Hematopoietic multipotent progenitor cell treated with erythropoietin and hydrocortisone succinate and interleukin-3 and kit ligand, for 17 days (in vitro differentiated cells): ENCODE results near the gene C10orf67.
"Not testable (repeated sequence)": the region's sequence is repeated elsewhere in the genome, so short reads cannot be mapped to it uniquely, and the experiment has no call there.

ENCODE experiments used
- DNase-seq: peaks from one replicate; pipeline ENCODE4 v3.0.0-alpha.2; 2015; ENCODE audit warnings: low spot score

The C10orf67 gene

DNA sequence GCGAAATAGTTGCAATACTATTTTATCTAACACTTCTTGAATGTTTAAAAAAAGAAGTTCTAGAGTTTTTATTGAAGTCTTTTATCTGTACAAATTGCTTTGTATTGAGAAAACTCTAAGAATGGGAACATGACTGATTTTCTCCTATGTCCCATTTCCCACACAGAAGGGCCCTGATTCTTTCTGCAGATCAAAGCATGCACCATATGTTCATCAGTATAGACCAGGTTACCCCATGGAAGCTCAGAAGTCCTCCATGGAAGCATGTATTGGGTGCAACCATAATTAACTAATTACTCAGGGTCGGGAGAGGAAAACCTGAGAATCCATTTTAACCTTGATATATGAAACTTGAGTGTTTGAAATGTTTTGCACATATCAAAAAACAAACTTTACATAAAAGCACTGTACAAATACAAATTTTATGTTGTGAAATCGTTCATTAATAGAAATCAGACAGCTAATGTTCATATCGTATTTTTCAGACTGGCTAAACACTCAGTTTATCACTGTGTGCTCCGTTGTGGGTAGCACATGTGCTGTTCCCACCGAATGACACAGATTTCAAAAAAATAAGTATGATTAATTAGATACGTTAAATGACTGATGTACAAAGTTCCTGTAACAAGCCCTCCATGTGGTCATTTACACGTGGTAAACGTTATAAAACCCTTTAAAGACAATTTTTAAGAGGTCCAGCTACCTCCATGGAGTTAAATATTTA is 81.0 kb downstream of the C10orf67 start:
- DNase-seq: no peak

DNA sequence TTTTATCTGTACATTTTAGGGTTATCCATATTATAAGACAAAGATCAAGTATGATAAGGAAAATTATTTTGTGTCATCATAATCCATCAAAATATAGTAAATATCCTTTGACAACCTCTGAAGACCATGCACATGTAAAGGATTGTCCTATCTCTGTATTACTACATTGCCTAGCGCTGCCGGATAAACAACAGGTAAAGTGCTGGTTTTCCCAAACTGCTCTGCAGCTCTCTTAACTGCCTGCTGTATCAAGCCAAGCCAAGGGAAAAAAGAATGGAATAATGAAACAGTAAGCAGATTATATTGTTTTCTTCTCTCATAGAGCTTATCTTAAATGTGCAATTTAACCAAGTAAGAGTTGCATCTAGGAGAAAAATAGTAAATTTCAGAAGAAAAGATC is 81.7 kb downstream of the C10orf67 start:
- DNase-seq: no peak

DNA sequence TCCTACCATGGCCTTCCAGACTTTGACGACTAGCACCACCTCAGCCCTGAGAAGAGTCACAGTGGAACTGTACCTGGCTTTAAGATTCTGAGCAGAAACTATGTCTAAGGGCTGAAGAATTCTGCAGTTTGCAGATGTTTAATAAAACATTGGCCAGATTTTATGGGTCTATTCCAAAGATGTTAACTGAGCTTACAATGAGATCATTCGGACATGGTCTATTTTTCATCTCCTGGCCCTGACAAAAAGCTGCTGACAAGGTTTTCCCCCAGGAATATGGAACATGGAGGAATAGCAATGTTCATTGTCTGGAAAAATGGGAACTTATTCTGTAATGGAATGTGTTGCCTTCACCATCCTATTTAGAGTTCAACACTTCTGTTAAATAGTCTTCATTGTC is 86.1 kb downstream of the C10orf67 start:
- DNase-seq: no peak

DNA sequence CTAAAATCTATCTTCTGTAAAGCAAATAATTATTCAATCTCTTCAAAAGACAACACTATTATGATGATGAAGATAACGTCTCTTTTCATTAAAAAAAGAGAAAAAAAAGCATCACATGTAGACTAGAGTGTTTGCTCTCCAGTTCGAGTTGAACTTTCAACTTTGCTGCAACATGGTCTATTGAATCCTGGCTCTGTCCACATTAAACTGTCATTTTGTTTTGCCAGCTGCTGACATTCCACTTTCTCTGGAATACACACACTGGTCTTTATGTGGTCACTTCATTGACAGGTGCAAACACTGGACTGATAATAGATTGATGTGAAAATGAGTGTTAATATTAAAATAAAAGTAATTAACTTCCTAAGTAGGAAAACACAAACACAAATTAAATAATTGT is 90.8 kb downstream of the C10orf67 start:
- no peak for DNase-seq

DNA sequence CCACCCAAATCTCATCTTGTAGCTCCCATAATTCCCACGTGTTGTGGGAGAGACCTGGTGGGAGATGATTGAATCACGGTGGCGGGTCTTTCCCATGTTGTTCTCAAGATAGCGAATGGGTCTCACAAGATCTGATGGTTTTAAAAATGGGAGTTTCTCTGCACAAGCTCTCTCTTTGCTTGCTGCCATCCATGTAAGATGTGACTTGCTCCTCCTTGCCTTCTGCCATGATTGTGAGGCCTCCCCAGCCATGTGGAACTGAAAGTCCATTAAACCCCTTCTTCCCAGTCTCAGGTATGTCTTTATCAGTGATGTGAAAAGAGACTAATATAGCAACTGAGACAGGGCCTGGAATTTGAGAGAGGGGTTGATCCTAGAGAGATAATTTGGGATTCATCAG is 91.7 kb downstream of the C10orf67 start:
- not testable (repeated sequence) for DNase-seq

DNA sequence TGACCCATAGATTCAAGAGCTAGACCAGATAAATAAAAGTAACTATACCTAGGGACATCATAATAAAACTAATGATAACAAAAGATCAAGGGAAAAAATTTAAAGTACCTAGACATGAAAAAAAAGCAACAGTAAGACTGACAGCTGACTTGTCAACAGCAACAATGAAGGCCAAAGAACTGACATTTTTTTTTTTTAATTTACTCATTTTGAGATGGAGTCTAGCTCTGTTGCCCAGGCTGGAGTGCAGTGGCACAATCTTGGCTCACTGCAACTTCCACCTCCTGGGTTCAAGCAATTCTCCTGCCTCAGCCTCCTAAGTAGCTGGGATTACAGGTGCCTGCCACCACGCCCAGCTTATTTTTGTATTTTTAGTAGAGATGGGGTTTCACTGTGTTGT is 102.8 kb downstream of the C10orf67 start:
- DNase-seq: not testable (repeated sequence)

DNA sequence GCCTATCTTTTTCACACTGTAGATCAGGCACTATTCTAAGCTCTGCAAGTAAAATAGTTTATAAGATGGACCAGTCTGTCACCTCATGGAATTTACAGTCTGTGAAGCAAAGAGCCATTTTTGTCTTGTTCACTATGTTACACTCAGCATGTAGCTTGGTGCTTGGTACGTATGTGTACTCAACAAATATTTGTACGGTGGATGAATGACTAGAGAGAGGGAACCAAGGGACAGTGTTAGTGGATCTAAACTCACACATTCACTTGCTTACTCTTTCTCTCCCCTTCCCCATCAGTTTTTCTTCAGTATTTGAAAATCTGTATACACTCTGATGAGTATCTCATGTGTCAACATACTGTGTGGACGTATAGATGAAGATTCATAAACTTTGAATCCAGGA is 106.6 kb downstream of the C10orf67 start:
- no peak for DNase-seq

DNA sequence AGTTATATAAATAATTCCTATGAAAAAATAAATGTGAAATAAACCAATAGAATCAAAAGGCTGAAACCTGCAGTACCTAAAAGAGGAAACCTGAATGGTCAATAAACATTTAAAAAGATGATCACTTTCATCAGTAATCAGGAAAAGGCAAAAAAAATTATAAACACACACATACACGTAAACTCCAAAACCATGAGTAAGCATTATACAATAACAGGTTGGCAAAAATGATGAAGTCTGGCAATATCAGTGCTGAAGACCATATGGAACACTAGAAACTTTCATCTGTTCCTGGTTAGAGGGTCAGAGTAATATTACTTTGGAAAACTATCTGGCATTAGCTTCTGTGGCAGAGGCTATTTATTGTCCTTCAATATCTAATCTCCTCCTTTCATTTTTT is 114.0 kb downstream of the C10orf67 start:
- no peak for DNase-seq

DNA sequence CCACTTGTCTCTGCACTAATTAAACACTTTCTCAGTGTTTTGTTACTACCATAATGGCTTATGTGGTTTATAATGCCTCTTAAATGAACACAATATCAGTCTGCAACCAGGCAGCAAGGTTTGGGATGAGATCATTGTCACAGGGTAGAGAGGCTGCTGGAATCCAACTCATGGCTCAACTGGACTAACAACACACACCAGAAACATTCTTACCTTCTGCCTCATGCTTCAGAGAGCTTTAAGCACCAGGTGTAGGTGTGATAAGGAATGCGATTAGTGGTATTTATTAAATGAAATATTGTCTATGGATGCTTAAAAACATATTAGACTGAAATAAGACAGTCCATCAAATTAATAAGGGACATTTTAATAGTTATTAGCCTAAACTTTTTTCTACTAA is 127.1 kb downstream of the C10orf67 start:
- DNase-seq: no peak

DNA sequence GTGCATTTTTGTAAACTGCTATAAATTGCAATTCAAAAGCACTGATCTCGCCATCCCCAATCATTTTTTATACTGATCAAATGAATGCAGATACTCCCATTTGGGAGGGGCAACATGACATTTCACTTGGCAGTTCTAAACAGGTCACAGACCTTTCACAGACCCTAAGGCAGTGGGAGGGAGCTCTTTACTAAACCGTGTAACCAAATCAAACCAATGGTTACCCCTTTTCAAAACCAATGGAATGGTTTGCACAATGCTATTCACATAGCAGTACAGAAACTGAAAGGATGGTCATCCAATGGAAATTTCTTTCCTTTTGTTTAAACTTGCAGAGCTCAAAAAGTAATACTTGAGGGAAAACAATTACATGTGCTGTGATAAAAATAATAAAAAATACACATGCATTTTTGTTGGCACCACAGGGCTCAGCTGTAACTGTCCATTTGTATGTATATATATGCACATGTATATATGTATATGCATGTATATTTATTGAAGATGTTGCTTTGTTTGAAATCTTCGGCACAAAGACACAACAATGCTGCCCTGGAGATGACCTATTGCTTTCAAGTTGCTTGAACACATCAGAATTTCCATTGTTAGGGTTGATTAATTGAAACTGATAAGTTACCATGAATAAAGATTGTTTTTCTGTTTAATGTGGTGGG is 138.5 kb downstream of the C10orf67 start:
- DNase-seq: no peak

DNA sequence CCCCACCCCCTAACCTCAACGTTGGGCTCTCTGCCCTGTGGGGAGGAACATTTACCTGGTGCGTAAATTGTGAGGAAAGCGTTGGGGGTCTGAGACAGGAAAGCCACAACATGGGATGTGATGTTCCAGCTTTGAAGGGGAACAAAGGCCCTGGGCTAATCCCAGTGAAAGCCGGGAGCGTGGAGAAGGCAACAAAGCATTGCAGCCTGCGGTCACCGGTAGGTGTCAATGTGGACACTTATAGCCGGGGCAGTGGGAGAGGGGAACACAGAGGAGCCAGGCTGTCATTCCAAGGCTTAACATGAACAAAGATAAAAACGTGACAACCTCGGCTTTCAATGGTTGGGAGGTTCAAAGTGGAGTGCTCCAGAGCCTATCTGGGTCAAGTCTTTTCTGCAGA is 139.8 kb downstream of the C10orf67 start:
- no peak for DNase-seq

DNA sequence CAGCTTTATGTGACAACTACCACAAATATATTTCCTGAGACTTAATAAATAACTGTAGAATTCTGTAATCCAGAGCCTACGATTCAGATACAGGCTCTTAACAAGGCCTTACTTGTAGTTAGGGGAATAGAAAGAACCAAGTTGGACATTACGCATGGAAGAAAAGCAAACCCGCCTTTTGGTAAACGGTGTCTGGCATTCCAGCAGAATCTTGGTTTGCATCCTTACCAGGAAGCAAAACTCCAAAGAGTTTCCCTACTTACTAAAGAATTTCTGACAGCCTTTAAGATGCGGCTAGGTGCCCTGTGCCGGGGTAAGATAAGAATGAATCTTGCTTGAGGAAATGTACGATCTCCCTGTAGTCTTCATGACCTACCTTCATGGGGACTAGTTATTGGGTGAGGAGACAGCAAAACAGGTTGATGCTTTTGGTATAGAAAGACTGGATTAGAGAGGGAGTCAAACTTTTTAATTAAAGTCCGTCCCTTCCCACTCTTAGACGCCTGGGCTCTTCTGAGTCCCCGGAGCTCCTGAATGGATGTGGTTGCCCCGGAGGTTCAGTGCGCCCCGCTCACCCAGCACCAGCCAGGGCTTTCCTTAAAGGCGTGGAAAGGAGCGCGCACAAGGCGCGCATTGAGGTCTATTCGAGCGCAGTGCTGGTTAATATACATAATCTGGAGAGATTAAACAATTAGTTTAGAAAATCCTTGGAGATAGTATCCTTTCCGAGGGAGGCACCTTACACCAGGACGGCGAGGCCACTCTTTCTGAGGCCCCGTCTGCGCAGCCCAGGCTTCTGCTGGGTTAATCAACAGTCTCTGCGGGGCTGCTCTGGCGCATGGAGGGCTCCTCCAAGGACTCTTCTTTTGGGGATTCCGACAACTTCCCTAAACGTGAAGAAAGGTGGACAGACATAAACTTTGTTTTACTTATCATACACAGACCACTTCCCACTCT is 140.9 kb downstream of the C10orf67 start:
- DNase-seq: no peak

DNA sequence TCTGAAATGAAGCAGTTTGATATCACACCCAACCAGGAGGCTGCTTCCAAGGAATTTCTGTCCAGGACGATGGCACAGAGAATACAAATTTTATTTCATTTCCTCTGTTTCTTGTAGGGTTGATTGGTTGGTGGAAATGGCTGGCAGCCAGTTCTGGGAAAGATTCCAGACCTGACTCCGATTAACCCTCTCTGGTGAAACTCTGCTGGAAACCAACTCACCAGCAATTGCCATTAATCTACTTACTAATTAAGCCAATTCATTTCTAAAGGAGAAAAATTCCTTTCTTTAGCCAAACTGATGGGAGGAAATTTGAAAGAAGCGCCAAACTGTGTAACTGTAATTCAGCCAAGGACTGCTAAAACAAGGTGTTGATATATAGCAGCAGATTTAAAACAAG is 141.8 kb downstream of the C10orf67 start:
- no peak for DNase-seq

DNA sequence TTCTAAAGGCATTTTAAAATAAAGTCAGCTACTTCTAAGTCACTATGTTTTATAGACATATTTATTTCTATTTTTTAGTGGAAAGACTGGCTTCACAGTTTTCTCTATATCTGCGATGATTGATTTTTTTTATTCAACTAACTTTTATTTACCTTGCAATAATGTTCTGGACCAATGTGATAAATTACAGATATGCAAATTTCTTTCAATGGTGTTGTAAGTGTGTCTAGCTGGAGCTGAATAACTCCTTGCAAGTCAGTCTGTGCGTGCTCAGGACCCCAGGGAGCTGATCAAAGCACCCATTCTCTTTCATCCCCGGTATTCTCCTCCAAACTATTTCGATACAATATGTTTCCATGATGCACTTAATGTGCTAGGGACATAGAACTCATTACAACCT is 142.8 kb downstream of the C10orf67 start:
- DNase-seq: no peak

DNA sequence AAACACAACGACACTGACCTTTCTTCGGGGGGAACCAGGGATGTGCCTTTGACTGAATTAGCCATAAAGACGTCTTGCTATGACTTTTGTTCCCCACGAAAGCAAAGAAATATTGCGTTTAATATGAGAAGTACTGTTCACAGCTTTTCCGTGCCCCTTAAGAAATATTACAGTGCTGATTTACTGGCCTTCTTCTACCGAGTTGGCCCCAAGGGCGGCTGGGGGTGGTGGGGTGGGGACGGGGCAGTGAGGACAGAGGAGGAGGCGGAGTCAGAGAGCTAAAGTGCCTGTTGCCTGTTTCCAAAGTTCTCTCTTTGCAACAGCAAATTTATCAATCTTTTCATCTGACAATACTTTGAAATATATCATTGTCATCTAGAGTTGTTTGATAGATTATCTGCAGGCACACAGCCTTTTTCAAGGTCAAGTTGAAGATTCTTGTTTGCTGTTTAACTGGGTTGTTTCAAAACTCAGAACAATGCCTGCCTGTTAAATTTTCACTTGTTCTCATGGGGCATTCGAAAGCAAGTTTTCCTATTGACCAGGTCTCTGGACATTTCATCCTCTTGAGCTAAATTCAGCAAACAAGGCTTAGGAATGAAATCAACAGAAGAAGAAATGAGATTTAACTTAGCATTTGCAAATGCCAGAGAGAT is 143.5 kb downstream of the C10orf67 start:
- DNase-seq: no peak

DNA sequence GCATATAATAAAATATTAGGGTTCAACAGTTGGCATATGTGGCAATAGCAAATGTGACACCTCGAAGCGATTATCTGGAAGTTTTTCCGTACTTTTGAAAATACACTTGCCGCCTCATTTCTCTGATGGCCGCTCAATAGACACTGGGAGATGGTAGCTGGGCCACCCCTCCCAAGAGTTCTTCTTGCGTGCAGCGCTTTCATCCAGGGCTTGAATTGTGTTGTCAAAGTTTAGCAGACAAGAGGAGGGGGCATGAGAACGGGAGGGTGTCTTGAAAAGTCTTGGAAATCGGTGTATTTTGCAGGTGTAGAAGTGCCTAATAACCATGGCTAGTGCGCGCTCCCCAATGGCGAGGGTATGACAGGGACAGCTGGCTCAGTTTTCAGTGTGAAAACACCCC is 144.0 kb downstream of the C10orf67 start:
- DNase-seq: no peak

DNA sequence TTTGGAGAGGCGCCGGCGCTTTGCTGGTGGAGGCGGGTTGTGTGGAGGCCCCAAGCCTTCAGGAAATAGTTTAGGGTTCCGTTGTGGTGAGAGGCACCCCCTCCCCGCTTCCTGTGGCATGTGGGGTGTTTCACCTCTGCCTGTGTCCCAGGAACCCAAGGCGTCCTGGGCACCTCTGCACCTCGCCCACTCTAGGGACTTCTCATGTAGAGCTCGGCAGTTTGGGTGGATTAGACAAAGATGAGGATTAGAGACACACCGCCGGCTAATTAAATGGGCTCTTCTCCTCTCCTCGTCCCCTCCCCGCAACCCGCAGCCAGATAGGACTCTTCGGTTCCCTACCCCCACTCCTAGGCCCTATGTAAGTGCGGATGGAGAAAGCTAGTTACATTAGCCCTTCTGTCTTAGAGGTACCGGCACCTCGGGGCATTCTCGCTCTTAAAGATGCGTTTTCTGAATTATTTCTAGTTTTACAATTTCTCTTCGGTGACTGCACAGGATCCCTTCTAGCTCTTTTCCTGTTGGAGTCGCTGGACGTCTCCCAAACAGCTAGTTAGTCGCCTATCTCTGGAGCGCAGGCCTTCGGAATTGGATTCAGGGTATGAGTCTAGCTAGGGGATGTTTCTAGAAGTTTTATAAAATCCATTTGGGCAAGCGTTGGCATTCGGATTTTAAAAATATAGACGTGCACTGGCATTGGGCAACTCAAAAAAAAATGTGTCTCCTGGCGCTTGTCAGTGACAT is 144.7 kb downstream of the C10orf67 start:
- no peak for DNase-seq

DNA sequence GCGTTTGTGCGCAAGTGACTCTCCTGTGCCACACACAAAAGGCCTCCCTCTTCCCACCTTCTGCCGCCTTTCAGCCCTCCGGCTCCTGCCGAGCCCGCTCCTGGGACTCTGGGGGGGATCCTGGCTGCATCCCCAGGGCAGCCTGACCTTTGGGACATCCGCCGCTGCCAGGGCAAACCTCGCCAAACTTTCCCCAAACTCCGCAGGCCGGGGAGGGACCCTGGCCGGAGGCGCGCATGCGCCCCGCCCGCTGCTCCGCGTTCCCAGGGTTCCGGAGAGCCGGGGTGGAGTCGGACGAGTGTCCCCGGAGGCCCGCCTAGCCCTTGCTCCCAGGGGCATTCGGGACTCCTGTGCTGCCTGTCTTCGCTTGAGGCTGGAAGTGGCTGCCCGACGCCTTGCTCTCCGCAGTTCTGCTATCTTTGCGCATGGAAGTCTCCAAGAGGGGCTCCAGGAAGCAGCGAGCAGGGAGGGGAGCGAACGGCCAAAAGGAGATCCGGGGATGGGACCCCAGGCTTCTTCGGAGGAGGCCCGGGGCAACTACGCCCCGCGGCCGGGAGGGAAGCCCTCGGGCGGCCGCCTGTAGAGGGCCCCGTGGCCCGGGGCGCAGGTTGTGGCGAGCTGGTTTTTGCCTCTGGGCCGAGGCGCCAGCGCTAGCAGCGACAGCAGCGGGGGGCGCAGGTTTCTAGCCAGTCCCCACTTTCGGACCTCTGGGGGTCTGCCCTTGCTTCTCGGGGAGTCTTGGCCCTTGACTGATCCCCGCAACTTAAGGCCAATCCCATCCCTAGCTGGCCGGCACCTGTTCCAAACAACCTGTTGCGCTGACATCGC is 145.4 kb downstream of the C10orf67 start:
- DNase-seq: no peak

DNA sequence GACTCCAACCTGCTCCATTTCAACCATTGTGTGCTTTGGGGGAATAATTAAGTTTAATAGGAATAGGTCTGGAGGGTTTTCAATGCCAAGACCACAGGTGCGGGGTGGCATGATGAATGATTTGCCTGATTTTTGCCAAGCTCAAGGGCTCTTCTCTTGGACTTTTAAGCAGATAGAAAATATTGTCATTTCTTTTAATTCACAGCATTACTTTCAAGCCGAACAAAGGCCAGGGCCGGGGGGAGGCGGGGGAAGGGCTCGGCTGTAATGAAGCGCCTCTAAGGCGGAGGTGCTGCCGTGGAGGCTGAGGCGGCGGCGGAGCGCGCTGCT is 146.0 kb downstream of the C10orf67 start:
- DNase-seq: no peak

DNA sequence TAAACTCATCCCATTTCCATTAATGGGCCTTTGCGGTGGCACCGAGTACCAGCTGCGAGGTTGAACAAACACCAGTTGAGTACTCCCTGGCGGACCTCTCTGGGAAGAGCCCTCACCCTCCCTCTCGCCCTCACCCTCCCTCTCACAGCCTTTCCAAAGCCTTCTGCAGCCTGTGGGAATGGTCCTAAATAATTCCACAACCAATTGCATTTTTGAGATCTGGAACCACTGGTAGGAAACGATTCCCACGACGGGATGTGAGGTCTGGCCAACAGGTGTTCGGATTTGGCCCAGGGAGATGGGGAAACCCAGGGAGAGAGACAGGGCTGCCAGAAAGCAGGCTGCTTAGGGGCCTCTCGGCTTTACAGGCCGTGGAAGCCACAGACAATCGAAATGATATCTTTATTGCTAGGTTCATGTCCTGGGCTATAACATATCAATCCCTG is 147.2 kb downstream of the C10orf67 start:
- no peak for DNase-seq

DNA sequence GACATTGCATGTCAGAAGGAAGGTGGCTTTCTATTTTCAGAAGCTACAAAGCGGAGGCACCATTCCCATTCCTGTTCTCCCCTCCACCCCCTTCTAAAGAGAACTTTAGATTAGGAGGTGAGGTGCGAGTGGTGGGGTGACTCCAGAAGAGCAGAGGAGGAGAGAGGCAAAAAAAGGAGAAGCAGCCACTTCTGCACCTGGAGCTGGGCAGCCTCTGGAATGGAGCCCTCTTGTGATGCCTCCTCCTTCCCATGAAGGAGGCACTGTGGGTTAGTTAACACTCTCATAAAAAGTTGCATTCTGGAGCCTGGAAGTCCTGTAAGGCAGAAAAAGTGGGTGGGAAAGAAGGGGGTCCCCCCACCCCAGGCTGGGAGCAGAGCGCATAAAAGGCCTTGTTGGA is 147.7 kb downstream of the C10orf67 start:
- DNase-seq: no peak
